ENCODE results near the gene RALY. TPM values are rescaled to one million over a fixed set of nuclear protein-coding genes. Genes with fewer than 3 reads are reported as not detected.

The RALY gene
- 100 to 1,000 TPM; 137 to 139 TPM for total RNA-seq

DNA sequence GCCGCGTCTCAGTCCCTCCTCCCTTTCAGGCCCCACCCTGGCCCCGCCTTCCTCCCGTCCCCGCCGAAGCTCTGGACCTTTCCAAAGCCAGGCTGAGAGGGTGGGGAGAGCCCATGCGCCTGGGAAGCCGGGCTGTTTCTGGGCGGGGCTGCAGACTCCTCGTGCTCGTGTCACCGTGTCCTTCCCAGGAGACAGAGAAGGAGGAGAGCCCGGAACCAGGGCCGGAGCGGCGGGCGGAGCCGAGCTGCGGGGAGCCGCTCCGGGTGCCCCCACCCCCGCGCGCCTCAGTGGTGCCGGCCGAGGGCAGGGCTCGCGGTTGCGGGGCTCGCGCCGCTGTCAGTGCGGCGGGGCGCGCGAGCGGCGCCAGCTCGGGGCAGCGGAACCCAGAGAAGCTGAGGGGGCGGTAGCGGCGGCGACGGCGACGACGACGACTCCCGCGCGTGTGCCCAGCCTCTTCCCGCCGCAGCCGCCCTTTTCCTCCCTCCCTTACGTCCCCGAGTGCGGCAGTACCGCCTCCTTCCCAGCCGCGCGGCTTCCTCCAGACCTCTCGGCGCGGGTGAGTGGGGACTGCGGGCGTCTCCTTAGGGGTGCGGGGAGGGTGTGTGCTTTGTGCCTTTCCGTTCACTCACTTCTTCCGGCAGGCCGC, at the start of gene RALY:
TSS of gene RALY (plus strand) at position 336 of the 646 bp plus-strand sequence. CDS start 78,164 bp downstream, outside the sequence.
- Mint-ChIP-seq H3K27ac (peak within 1 kb of the TSS; percentile 98), H3K27me3 (ENCODE audit: low read depth) (no peaks in the 10 kb centered on the region), H3K4me3 (peak within 1 kb of the TSS; percentile 95), H3K36me3 (ENCODE audit: low read depth) (peaks cover 7% of the 10 kb centered on the region), H3K9me3 (no peaks in the 10 kb centered on the region), H3K4me1 (ENCODE audit: low read depth) (peaks cover 53% of the 10 kb centered on the region)
- intact Hi-C loops (cut with micrococcal nuclease), result loop anchor here (1.0 to 5.0 kb wide), 15 partner anchors 23 to 1669 kb away; partner anchors contain the start of genes ACTL10, AHCY, CHMP4B and CPNE1
- DNase-seq, result peak; percentile 98
- CTCF ChIA-PET, result interaction anchor here (1.1 to 1.6 kb wide), 3 partner anchors 28 to 131 kb away, joined by 4 to 6 read pairs (median 5); no protein-coding TSS in a partner anchor

DNA sequence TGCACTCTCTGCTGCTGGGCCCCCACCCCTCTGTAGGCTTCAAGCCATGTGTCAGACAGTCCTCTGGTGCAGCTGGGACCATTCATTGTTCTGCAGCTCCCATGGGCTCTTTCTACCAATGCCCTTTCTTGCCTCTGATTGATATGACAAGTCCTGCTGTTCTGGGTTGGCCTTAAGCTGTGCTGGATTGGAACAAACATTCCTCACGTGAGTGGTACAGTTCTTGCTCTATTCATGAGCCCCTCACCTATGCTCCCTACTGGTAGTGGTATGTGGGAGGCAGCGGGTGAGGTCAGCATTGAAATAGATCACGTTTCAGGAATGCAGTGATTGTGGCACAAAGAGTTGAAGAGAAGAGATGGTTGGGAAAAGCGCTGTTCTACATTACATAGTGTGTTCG, 48.8 kb upstream of the RALY start:
- no peak for DNase-seq
- CTCF ChIA-PET, result interaction anchor here (0.9 kb wide), 1 partner anchor 80 kb away, joined by 3 read pairs; no protein-coding TSS in a partner anchor
- H3K9me3 Mint-ChIP-seq, result peaks cover 17% of the 10 kb centered on the region
- H3K4me1 Mint-ChIP-seq (ENCODE audit: low read depth), result no peaks in the 10 kb centered on the region
- peaks cover 4% of the 10 kb centered on the region for H3K36me3 Mint-ChIP-seq (ENCODE audit: low read depth)
- no peak overlapping the region for H3K4me3 Mint-ChIP-seq
- H3K27me3 Mint-ChIP-seq (ENCODE audit: low read depth), result no peaks in the 10 kb centered on the region
- intact Hi-C loops (cut with micrococcal nuclease), result loop anchor here (5.0 kb wide), 1 partner anchor 77 kb away; no protein-coding TSS in a partner anchor
- no peak overlapping the region for H3K27ac Mint-ChIP-seq

DNA sequence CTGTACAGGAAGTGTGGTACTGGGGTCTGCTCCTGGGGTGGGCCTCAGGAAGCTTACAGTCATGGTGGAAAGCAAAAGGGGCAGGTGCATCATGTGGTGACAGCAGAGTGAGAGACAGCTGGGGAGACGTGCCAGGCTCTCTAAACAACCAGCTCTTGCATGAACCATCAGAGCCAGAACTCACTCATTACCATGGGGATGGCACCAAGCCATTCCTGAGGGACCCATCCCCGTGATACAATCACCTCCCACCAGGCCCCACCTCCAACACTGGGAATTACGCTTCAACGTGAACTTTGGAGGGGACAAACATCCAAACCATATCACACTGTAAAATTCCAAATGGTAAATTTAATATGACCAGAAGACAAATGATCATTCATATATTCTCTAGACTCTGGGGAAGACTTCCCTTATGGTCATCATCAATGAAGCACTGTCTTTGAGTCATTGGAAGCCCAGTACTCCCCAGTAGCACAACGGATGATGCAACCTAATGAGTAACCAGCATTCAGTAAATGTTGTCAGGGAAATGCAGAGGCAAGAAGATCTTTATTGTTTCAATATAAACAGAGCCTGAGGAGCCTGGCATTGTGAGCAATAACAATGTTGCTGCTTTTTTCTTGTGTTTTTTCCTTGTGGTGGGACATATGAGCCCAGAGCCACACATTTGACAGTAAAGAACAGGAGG, 48.2 kb upstream of the RALY start:
- no peaks in the 10 kb centered on the region for H3K27me3 Mint-ChIP-seq (ENCODE audit: low read depth)
- no peaks in the 10 kb centered on the region for H3K4me1 Mint-ChIP-seq (ENCODE audit: low read depth)
- H3K9me3 Mint-ChIP-seq, result peaks cover 17% of the 10 kb centered on the region
- DNase-seq, result no peak
- H3K4me3 Mint-ChIP-seq, result no peak overlapping the region
- intact Hi-C loops (cut with micrococcal nuclease), result loop anchor here (5.0 kb wide), 1 partner anchor 77 kb away; no protein-coding TSS in a partner anchor
- H3K36me3 Mint-ChIP-seq (ENCODE audit: low read depth), result peaks cover 4% of the 10 kb centered on the region
- CTCF ChIA-PET, result interaction anchor here (0.9 kb wide), 1 partner anchor 79 kb away, joined by 3 read pairs; no protein-coding TSS in a partner anchor
- H3K27ac Mint-ChIP-seq, result no peak overlapping the region

DNA sequence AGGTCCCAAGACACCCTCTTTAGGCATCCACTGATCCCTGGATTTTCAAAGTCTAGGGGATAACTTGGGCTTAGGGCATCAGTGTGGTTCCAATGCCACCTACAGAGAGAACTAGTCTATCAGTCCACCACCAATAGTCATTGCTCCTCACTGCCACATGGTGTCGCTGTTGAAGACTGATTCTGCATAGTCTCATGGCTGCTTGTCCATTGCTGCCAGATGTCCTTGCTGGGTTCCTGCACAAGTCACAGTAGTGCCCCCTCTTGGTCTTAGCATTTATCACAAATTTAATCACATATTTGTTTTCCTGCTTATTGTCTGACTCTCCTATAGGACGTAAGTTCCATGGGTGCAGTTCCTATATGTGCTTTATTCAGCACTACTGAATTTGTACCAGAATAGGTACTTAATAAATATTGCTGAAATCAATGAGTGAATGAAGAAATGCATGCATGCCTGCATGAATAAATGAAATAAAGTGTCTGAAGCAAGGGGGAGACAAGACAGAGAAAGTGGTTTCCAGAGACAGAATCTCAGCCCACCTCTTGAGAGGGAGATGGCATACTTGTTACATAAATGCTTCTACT, 45.9 kb upstream of the RALY start:
- H3K4me3 Mint-ChIP-seq, result no peak overlapping the region
- peaks cover 3% of the 10 kb centered on the region for H3K27me3 Mint-ChIP-seq (ENCODE audit: low read depth)
- intact Hi-C loops (cut with micrococcal nuclease), result loop anchor here (1.0 to 5.0 kb wide), 3 partner anchors 74 to 181 kb away; no protein-coding TSS in a partner anchor
- H3K4me1 Mint-ChIP-seq (ENCODE audit: low read depth), result no peaks in the 10 kb centered on the region
- peak; percentile 75 for DNase-seq
- CTCF ChIA-PET, result no interaction called here
- peaks cover 17% of the 10 kb centered on the region for H3K9me3 Mint-ChIP-seq
- peaks cover 4% of the 10 kb centered on the region for H3K36me3 Mint-ChIP-seq (ENCODE audit: low read depth)
- no peak overlapping the region for H3K27ac Mint-ChIP-seq

DNA sequence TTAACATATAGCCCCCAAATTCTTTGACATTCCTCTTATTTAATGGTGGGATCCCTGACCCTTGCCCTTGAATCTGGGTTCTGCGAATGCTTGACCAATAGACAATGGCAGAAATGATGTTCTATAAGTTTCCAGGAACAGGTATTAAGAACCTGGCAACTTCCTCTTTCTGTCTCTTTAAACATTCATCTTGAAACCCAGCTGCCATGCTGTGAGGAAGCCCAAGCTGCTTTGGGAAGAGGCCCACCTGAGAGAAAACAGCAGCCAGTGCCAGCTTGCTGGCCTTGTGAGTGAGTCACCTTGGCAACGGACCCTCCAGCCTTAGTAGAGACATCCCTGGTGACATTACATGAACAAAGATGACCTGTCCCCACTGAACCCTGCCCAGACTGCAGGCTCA, 45.2 kb upstream of the RALY start:
- CTCF ChIA-PET, result no interaction called here
- peaks cover 3% of the 10 kb centered on the region for H3K27me3 Mint-ChIP-seq (ENCODE audit: low read depth)
- peaks cover 17% of the 10 kb centered on the region for H3K9me3 Mint-ChIP-seq
- H3K36me3 Mint-ChIP-seq (ENCODE audit: low read depth), result peaks cover 4% of the 10 kb centered on the region
- H3K4me1 Mint-ChIP-seq (ENCODE audit: low read depth), result no peaks in the 10 kb centered on the region
- no peak overlapping the region for H3K4me3 Mint-ChIP-seq
- H3K27ac Mint-ChIP-seq, result no peak overlapping the region
- intact Hi-C loops (cut with micrococcal nuclease), result loop anchor here (5.0 kb wide), 1 partner anchor 74 kb away; no protein-coding TSS in a partner anchor
- no peak for DNase-seq

DNA sequence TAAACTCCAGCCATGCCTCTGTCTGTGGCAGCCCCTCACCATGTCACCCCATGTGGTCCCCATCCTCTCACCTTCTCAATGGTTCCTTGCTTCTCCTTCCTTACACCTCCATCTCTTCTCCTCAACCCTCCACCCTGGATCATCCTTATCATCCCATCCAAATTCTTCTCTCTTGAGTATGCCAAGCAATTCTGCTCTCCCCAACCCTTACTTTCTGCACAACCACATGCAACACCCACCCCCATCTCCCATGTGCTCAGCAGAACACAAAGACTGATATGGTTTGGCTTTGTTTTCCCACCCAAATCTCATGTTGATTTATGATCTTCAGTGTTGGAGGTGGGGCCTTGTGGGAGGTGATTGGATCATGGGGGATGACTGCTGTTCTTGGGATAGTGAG, 42.5 kb upstream of the RALY start:
- CTCF ChIA-PET, result interaction anchor here (1.2 kb wide), 1 partner anchor 117 kb away, joined by 3 read pairs; no protein-coding TSS in a partner anchor
- H3K4me3 Mint-ChIP-seq, result no peak overlapping the region

DNA sequence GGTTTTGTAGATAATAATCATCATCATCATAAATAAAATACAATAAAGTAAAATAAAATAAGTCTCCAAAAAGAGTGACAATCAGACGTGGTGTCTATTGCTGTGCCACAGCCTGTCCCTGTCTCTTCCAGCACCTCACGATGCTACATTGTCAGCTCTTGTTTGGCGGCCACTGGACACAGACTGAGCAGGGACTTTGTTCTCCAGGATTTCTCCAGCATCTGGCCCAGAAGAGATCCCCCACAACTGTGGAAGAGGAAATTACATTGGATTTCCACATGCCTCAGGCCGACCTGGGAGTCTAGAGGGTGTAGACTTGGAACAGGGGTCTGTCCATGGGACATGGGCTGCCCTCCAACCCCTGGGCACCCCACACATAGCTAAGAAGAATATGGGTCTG, 39.2 kb upstream of the RALY start:
- no peak for DNase-seq
- Mint-ChIP-seq H3K27me3 (ENCODE audit: low read depth) (peaks cover 3% of the 10 kb centered on the region), H3K4me1 (ENCODE audit: low read depth) (no peaks in the 10 kb centered on the region), H3K9me3 (no peaks in the 10 kb centered on the region), H3K27ac (no peak overlapping the region), H3K4me3 (no peak overlapping the region), H3K36me3 (ENCODE audit: low read depth) (no peaks in the 10 kb centered on the region)
- CTCF ChIA-PET, result interaction anchor here (1.3 kb wide), 1 partner anchor 114 kb away, joined by 4 read pairs; no protein-coding TSS in a partner anchor
- intact Hi-C loops (cut with micrococcal nuclease), result no loop called here

More for the DNA sequence above, 42.5 kb upstream of the RALY start:
- no peak for DNase-seq
- Mint-ChIP-seq H3K36me3 (ENCODE audit: low read depth) (peaks cover 4% of the 10 kb centered on the region), H3K4me1 (ENCODE audit: low read depth) (no peaks in the 10 kb centered on the region), H3K27ac (no peak overlapping the region), H3K9me3 (peaks cover 17% of the 10 kb centered on the region), H3K27me3 (ENCODE audit: low read depth) (peaks cover 3% of the 10 kb centered on the region)
- intact Hi-C loops (cut with micrococcal nuclease), result no loop called here

DNA sequence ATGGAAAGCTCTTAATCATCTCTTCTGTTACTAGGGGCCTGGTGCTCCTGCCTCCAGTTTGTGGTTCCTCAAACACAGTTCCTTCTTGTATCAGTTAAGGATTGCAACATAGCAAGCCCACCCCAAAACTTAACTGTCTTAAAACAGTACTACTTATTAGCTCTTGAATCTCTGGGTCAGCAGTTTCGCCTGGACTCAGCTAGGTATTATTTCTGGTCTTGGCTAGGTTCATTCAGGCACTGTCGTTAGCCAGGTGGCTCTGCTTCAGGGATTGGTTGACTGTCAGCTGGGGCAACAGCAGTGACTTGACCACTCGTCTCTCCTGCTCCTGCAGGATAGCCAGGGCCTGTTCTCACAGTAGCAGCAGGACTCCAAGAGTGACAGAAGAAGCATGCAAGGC, 30.0 kb upstream of the RALY start:
- intact Hi-C loops (cut with micrococcal nuclease), result no loop called here
- CTCF ChIA-PET, result no interaction called here
- Mint-ChIP-seq H3K4me3 (no peak overlapping the region), H3K27me3 (ENCODE audit: low read depth) (no peaks in the 10 kb centered on the region), H3K4me1 (ENCODE audit: low read depth) (no peaks in the 10 kb centered on the region), H3K36me3 (ENCODE audit: low read depth) (no peaks in the 10 kb centered on the region), H3K9me3 (no peaks in the 10 kb centered on the region), H3K27ac (no peak overlapping the region)
- no peak for DNase-seq

DNA sequence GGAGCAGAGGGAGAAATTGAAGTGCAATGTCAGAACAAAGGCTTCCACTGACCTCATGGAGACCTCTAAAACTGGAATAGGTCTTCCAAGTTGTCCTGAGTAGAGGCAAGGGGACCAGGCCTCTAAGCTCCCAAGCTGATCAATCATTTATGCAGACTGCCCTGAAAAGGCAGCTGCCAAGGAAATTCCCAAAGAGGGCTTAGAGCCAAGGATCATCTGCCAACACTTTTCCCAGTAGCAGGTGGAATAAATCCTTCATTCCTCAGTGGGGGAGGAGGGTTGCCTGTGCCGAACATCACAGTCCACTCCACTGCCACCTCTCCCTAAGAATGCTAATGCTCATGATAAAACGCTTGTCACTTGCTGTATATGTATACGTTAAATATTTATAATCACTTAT, 29.3 kb upstream of the RALY start:
- CTCF ChIA-PET, result no interaction called here
- H3K27ac Mint-ChIP-seq, result no peak overlapping the region
- intact Hi-C loops (cut with micrococcal nuclease), result no loop called here

DNA sequence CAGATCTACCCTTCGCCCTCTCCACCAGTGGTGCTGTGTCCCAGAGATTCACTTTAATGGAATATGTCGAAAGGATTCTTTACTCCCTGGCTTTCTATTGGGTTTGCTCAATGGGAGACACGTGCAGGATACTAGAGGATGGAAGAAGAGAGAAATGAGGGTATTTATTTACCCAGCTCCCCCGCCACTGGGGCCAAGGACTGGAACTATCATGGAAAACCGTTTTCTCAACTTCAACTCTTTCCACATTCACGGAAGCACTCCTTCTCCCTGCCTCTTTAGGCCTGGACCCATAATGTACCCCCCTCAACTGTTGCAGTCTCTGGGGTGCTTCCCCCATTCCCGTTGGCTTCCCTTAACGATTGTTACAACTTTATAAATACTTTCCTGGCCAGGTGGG, 26.6 kb upstream of the RALY start:
- Mint-ChIP-seq H3K36me3 (ENCODE audit: low read depth) (no peaks in the 10 kb centered on the region), H3K9me3 (no peaks in the 10 kb centered on the region), H3K27ac (no peak overlapping the region), H3K4me1 (ENCODE audit: low read depth) (no peaks in the 10 kb centered on the region), H3K4me3 (no peak overlapping the region), H3K27me3 (ENCODE audit: low read depth) (no peaks in the 10 kb centered on the region)
- intact Hi-C loops (cut with micrococcal nuclease), result no loop called here
- DNase-seq, result no peak
- CTCF ChIA-PET, result interaction anchor here (1.0 kb wide), 1 partner anchor 51 kb away, joined by 4 read pairs; no protein-coding TSS in a partner anchor

More for the DNA sequence above, 29.3 kb upstream of the RALY start:
- no peak for DNase-seq
- no peaks in the 10 kb centered on the region for H3K27me3 Mint-ChIP-seq (ENCODE audit: low read depth)
- no peaks in the 10 kb centered on the region for H3K9me3 Mint-ChIP-seq
- no peak overlapping the region for H3K4me3 Mint-ChIP-seq
- no peaks in the 10 kb centered on the region for H3K4me1 Mint-ChIP-seq (ENCODE audit: low read depth)
- H3K36me3 Mint-ChIP-seq (ENCODE audit: low read depth), result no peaks in the 10 kb centered on the region

DNA sequence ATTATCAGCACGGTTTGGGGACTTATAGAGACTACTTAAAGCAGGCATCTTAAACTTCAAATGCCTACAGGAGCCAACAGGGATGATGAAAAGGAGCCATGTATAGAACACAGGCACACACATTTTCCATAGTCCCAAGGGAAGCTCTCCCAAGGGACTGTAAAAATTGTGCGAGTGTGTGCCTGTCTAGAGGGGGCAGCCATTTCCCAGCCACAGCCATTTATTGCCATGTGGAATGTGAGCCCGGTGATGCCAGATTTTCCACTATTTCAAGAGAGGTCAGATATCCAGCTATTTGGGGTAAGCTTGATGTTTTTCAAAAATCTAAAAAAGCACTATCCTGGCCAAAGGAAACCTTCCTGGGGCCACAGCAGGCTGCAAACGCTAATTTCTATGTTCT, 24.1 kb upstream of the RALY start:
- Mint-ChIP-seq H3K4me3 (no peak overlapping the region), H3K36me3 (ENCODE audit: low read depth) (no peaks in the 10 kb centered on the region), H3K27me3 (ENCODE audit: low read depth) (no peaks in the 10 kb centered on the region), H3K27ac (no peak overlapping the region), H3K9me3 (no peaks in the 10 kb centered on the region), H3K4me1 (ENCODE audit: low read depth) (no peaks in the 10 kb centered on the region)
- intact Hi-C loops (cut with micrococcal nuclease), result no loop called here
- CTCF ChIA-PET, result no interaction called here
- DNase-seq, result no peak

DNA sequence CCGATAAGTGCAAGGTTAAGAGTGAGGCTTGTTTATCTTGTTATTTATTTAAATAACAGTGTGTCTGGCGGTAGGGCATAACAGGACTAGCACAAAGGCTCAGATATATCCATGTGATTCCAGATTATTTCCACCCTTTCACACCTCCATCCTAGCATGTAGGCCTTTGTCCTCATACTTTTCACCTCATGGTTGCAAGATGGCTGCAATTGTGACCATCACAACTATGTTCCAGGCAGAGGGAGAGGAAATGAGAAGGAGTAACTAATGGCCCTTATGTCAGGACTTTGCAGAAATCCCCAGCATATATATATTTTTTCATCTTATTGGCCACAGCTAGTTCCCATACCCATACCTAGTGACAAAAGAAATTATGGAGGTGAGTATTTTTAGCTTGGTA, 23.5 kb upstream of the RALY start:
- Mint-ChIP-seq H3K27ac (no peak overlapping the region), H3K27me3 (ENCODE audit: low read depth) (no peaks in the 10 kb centered on the region), H3K36me3 (ENCODE audit: low read depth) (no peaks in the 10 kb centered on the region), H3K9me3 (no peaks in the 10 kb centered on the region), H3K4me1 (ENCODE audit: low read depth) (no peaks in the 10 kb centered on the region), H3K4me3 (no peak overlapping the region)
- no peak for DNase-seq
- intact Hi-C loops (cut with micrococcal nuclease), result no loop called here
- CTCF ChIA-PET, result interaction anchor here (0.6 kb wide), 1 partner anchor 21 kb away, joined by 3 read pairs; no protein-coding TSS in a partner anchor

All from activated naive CD4-positive, alpha-beta T cell treated with anti-CD3 and anti-CD28 coated beads for 36 hours (primary cell).